Activated CD4-positive, alpha-beta memory T cell treated with anti-CD3 and anti-CD28 coated beads for 36 hours (primary cell): ENCODE results near the gene ODAD4. TPM values are rescaled to one million over a fixed set of nuclear protein-coding genes. Genes with fewer than 3 reads are reported as not detected.

Source experiments
- CTCF ChIA-PET: fragments of 350-600 bp; sonication (Branson Sonifier 250); formaldehyde crosslinking; loops from one replicate; lab custom pipeline; 2021; ENCODE audit warnings: antibody characterized with exemption, inconsistent platforms; lab: Charles Lee
- POLR2A ChIA-PET: fragments of 350-600 bp; sonication (Branson Sonifier 250); formaldehyde crosslinking; loops from one replicate; lab custom pipeline; 2021; ENCODE audit warnings: antibody characterized with exemption; lab: Charles Lee
- DNase-seq: peaks from one replicate; pipeline ENCODE4 v3.0.0-alpha.2; 2020
- H3K27ac Mint-ChIP-seq: one replicate; pipeline ENCODE4 v1.8.0; 2021; ENCODE audit warnings: mixed read lengths
- H3K27me3 Mint-ChIP-seq: one replicate; pipeline ENCODE4 v1.8.0; 2021; ENCODE audit warnings: mixed read lengths
- H3K36me3 Mint-ChIP-seq: one replicate; pipeline ENCODE4 v1.8.0; 2021; ENCODE audit warnings: mixed read lengths
- H3K4me1 Mint-ChIP-seq: one replicate; pipeline ENCODE4 v1.8.0; 2021; ENCODE audit warnings: low read depth, mixed read lengths
- H3K4me3 Mint-ChIP-seq: one replicate; pipeline ENCODE4 v1.8.0; 2021; ENCODE audit warnings: mild to moderate bottlenecking, mixed read lengths
- H3K9me3 Mint-ChIP-seq: one replicate; pipeline ENCODE4 v1.8.0; 2021; ENCODE audit warnings: mixed read lengths
- intact Hi-C: fragments of 100-400 bp; cut with micrococcal nuclease; formaldehyde crosslinking; loops from one replicate; pipeline ENCODE4 v1.15.1; 2023
- total RNA-seq, 2 experiments: library from RNA; stranded (reverse); gene quantifications; one replicate each; pipeline ENCODE4 v1.2.3, GENCODE V29; 2021

ODAD4 gene
- total RNA-seq, 2 experiments from 2014 or later, result 0.77 to 1.4 TPM

- Mint-ChIP-seq H3K36me3 (peaks cover 27% of the 10 kb centered on the region), H3K4me1 (peaks cover 5% of the 10 kb centered on the region), H3K9me3 (no peaks in the 10 kb centered on the region), H3K4me3 (no peak overlapping the region), H3K27me3 (no peaks in the 10 kb centered on the region), H3K27ac (peak overlapping the region; percentile 77)
- ChIA-PET POLR2A (interaction anchor here (0.6 kb wide), 3 partner anchors 26 to 182 kb away, joined by 3 read pairs; no protein-coding TSS in a partner anchor), CTCF (no interaction called here)
- intact Hi-C loops, result no loop called here
- DNase-seq, result no peak
Measured at GRCh38 chr17:41976142-41976768, 45.8 kb downstream of the ODAD4 start.

DNA sequence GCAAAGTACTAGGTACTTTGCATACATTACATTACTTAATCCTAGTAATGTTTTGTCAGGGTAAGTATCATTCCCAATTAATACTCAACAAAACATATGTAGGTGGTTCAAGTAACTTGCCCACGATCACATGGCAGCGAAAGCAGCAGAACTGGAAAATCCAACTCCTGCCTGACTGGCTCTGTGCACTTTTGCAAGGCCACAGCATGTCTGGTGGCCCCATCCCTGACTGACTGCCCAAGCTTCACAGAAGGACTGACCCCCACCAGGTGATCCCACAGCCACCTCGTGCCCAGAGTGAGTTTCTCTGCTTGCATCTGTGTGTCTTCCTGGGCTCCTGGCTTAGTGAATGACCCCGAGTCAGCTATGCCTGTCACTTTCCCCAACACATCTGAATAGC lies 47.6 kb downstream of the ODAD4 start:
- DNase-seq, result no peak
- Mint-ChIP-seq H3K27me3 (no peaks in the 10 kb centered on the region), H3K4me3 (no peak overlapping the region), H3K4me1 (no peaks in the 10 kb centered on the region), H3K9me3 (no peaks in the 10 kb centered on the region), H3K27ac (peak overlapping the region; percentile 16), H3K36me3 (peaks cover 36% of the 10 kb centered on the region)
- POLR2A ChIA-PET, result interaction anchor here (0.6 to 1.6 kb wide), 3 partner anchors 14 to 155 kb away, joined by 3 read pairs; partner anchors contain the start of gene DNAJC7
- CTCF ChIA-PET, result interaction anchor here (1.2 kb wide), 1 partner anchor 15 kb away, joined by 4 read pairs; no protein-coding TSS in a partner anchor
- intact Hi-C loops, result no loop called here

DNA sequence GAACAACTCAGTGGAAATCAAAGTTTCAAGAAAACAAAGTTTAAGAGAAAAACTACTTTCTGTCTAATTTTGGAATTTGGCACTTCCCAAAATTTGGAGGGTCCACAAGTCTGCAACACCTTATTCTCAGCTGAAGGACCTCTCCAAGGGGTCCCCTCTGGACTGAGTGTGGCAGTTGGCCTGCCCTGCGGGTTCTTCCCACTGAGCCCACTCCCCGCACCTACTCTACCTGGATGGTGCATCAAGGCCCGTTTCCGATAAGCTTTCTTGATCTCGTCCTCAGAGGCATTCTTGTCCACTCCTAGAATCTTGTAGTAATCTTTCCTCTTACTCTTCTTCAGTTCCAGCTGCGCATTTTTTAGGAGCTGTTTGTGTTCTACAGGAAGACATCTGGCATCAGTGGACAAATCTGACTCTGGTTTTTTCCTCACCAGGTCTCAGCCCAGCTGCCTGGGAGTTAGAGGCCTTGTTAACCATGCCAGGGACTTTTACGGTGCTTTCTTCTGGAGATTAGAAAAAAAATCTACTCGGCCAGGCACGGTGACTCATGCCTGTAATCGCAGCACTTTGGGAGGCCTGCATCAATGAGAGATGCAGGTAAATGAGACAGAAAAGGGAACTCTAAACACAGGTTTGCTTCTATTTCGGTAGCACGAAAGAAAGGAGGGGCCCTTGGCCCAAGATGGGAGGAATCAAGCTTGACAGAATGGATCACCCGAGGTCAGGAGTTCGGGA lies 51.8 kb downstream of the ODAD4 start:
- DNase-seq, result no peak
- H3K4me1 Mint-ChIP-seq, result peaks cover 2% of the 10 kb centered on the region
- H3K27ac Mint-ChIP-seq, result no peak overlapping the region
- H3K27me3 Mint-ChIP-seq, result no peaks in the 10 kb centered on the region
- ChIA-PET CTCF (no interaction called here), POLR2A (interaction anchor here (1.5 kb wide), 1 partner anchor 9 kb away, joined by 3 read pairs; no protein-coding TSS in a partner anchor)
- no peak overlapping the region for H3K4me3 Mint-ChIP-seq
- H3K36me3 Mint-ChIP-seq, result peaks cover 38% of the 10 kb centered on the region
- intact Hi-C loops, result no loop called here
- H3K9me3 Mint-ChIP-seq, result no peaks in the 10 kb centered on the region

- no peak for DNase-seq
- H3K4me3 Mint-ChIP-seq, result no peak overlapping the region
- ChIA-PET CTCF (interaction anchor here (0.8 to 1.6 kb wide), 2 partner anchors 21 to 24 kb away, joined by 3 to 4 read pairs; no protein-coding TSS in a partner anchor), POLR2A (no interaction called here)
- H3K36me3 Mint-ChIP-seq, result peaks cover 51% of the 10 kb centered on the region
- intact Hi-C loops, result no loop called here
- no peaks in the 10 kb centered on the region for H3K27me3 Mint-ChIP-seq
- H3K4me1 Mint-ChIP-seq, result peaks cover 8% of the 10 kb centered on the region
- no peak overlapping the region for H3K27ac Mint-ChIP-seq
- H3K9me3 Mint-ChIP-seq, result no peaks in the 10 kb centered on the region
Measured at GRCh38 chr17:41984454-41984853, 54.0 kb downstream of the ODAD4 start.

GRCh38 chr17:41985919-41986318 lies 55.5 kb downstream of the ODAD4 start:
- intact Hi-C loops, result no loop called here
- Mint-ChIP-seq H3K4me1 (peaks cover 8% of the 10 kb centered on the region), H3K9me3 (no peaks in the 10 kb centered on the region), H3K4me3 (no peak overlapping the region), H3K36me3 (peaks cover 48% of the 10 kb centered on the region), H3K27ac (no peak overlapping the region), H3K27me3 (no peaks in the 10 kb centered on the region)
- DNase-seq, result no peak
- CTCF ChIA-PET, result no interaction called here
- POLR2A ChIA-PET, result no interaction called here

- H3K27me3 Mint-ChIP-seq, result no peaks in the 10 kb centered on the region
- intact Hi-C loops, result no loop called here
- DNase-seq, result no peak
- H3K4me1 Mint-ChIP-seq, result peaks cover 8% of the 10 kb centered on the region
- H3K36me3 Mint-ChIP-seq, result peaks cover 48% of the 10 kb centered on the region
- H3K9me3 Mint-ChIP-seq, result no peaks in the 10 kb centered on the region
- ChIA-PET POLR2A (no interaction called here), CTCF (no interaction called here)
- no peak overlapping the region for H3K4me3 Mint-ChIP-seq
- peak overlapping the region; percentile 24 for H3K27ac Mint-ChIP-seq
Measured at GRCh38 chr17:41986634-41987033, 56.2 kb downstream of the ODAD4 start.

- Mint-ChIP-seq H3K4me1 (peaks cover 8% of the 10 kb centered on the region), H3K27me3 (no peaks in the 10 kb centered on the region), H3K4me3 (no peak overlapping the region), H3K36me3 (peaks cover 42% of the 10 kb centered on the region), H3K27ac (peak overlapping the region; percentile 66), H3K9me3 (no peaks in the 10 kb centered on the region)
- CTCF ChIA-PET, result interaction anchor here (1.1 kb wide), 1 partner anchor 25 kb away, joined by 3 read pairs; no protein-coding TSS in a partner anchor
- POLR2A ChIA-PET, result no interaction called here
- DNase-seq, result peak; percentile 26
- intact Hi-C loops, result no loop called here
Measured at GRCh38 chr17:41987642-41988041, 57.2 kb downstream of the ODAD4 start.

DNA sequence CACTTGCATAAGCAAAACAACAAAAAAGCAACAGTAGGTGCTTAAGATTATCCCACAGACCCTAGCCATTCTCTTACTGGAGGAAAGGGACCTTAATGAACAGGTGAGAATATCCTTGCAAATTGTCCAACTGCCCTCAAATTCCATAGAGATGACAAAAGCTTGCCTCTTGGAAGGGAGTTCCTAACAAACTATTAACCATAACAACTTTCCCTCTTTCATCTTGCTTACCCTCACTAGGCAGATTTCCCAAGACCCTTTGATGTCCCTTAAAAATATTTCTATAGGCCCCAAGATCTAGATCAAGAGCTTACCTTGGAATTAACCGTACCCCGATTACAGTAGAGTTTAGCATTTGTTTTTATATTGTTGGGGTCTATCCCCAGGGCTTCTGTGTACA lies 58.0 kb downstream of the ODAD4 start:
- peaks cover 43% of the 10 kb centered on the region for H3K36me3 Mint-ChIP-seq
- POLR2A ChIA-PET, result no interaction called here
- H3K27me3 Mint-ChIP-seq, result no peaks in the 10 kb centered on the region
- H3K9me3 Mint-ChIP-seq, result no peaks in the 10 kb centered on the region
- peak overlapping the region; percentile 47 for H3K27ac Mint-ChIP-seq
- intact Hi-C loops, result no loop called here
- H3K4me1 Mint-ChIP-seq, result peaks cover 8% of the 10 kb centered on the region
- no peak for DNase-seq
- CTCF ChIA-PET, result interaction anchor here (1.1 kb wide), 1 partner anchor 26 kb away, joined by 3 read pairs; no protein-coding TSS in a partner anchor
- H3K4me3 Mint-ChIP-seq, result no peak overlapping the region

DNA sequence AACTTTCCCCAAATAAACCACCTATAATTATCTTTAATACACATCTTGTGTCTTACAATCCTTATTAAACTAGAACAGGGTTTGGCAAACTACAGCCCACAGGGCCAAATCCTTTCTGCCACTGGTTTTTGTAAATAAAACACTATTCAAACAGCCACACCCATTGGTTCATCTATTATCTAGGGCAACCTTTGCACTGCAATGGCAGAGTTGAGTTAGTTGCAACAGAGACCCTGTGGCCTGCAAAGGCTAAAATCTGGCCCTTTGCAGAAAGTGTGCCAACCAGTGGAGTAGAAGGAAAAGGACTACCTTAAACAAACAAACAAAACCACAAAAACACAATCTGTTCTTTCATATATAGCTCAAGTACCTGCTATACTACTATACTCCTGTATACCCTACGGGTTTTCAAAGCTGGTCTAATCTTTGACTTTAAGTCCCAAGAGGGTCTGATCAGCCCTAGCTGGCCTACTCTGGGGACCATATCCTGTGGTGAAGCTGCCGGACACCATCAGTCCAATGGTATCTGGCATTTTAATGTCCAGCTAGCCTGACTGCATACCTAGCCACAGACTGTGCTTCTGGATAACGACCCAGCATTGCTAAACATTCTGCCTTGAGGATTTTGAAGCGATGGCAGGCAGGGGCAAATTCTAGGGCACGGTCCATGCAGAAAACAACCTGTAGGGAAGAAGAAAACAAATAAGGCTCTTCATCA lies 59.4 kb downstream of the ODAD4 start:
- no peak overlapping the region for H3K4me3 Mint-ChIP-seq
- DNase-seq, result no peak
- no peak overlapping the region for H3K27ac Mint-ChIP-seq
- CTCF ChIA-PET, result no interaction called here
- peaks cover 42% of the 10 kb centered on the region for H3K36me3 Mint-ChIP-seq
- intact Hi-C loops, result no loop called here
- H3K9me3 Mint-ChIP-seq, result no peaks in the 10 kb centered on the region
- POLR2A ChIA-PET, result no interaction called here
- peaks cover 8% of the 10 kb centered on the region for H3K4me1 Mint-ChIP-seq
- no peaks in the 10 kb centered on the region for H3K27me3 Mint-ChIP-seq

GRCh38 chr17:41992576-41992975 lies 62.2 kb downstream of the ODAD4 start:
- intact Hi-C loops, result no loop called here
- no peaks in the 10 kb centered on the region for H3K27me3 Mint-ChIP-seq
- H3K36me3 Mint-ChIP-seq, result peaks cover 43% of the 10 kb centered on the region
- H3K27ac Mint-ChIP-seq, result no peak overlapping the region
- H3K4me1 Mint-ChIP-seq, result peaks cover 15% of the 10 kb centered on the region
- no peak for DNase-seq
- ChIA-PET POLR2A (no interaction called here), CTCF (interaction anchor here (0.8 kb wide), 1 partner anchor 28 kb away, joined by 3 read pairs; the partner anchor contains the start of gene NKIRAS2)
- H3K9me3 Mint-ChIP-seq, result no peaks in the 10 kb centered on the region
- no peak overlapping the region for H3K4me3 Mint-ChIP-seq

DNA sequence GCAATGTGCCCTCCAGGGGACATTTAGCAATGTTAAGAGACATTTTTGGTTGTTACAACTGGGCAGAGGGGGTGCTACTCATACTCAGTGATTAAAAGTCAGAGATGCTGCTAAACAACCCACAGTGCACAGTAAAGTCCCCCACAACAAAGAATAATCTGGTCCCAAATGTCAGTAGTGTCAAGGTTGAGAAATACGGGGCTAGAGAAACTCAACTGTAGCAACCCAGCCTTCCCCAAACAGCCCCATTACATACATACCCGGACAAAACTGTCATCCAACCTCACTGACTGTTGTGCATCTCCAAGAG lies 66.4 kb downstream of the ODAD4 start:
- H3K36me3 Mint-ChIP-seq, result peaks cover 46% of the 10 kb centered on the region
- no peaks in the 10 kb centered on the region for H3K27me3 Mint-ChIP-seq
- CTCF ChIA-PET, result interaction anchor here (0.6 kb wide), 1 partner anchor 131 kb away, joined by 3 read pairs; the partner anchor contains the start of gene KLHL11

DNA sequence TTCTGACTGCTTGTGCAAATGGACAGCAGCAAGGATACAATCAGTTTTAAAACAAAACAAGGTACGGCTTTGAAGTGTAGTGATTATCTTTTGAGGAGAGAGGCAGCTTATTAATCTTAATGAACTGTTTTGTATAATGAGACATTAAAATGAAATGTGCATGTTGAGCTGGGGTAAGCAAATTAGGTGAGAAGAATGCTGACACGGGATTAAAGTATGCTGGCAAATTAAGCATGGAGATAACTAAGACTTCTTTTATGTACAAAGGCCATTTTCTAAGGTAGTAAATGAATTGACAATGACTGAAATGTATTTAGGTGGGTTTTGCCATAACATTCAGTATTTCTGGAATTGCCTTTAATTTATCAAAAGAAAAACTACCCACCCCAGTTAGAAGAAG lies 68.1 kb downstream of the ODAD4 start:
- POLR2A ChIA-PET, result no interaction called here
- H3K27me3 Mint-ChIP-seq, result no peaks in the 10 kb centered on the region
- DNase-seq, result no peak
- peaks cover 39% of the 10 kb centered on the region for H3K36me3 Mint-ChIP-seq
- H3K4me1 Mint-ChIP-seq, result peaks cover 16% of the 10 kb centered on the region
- CTCF ChIA-PET, result no interaction called here
- intact Hi-C loops, result no loop called here
- no peaks in the 10 kb centered on the region for H3K9me3 Mint-ChIP-seq
- no peak overlapping the region for H3K4me3 Mint-ChIP-seq
- no peak overlapping the region for H3K27ac Mint-ChIP-seq

More for the DNA sequence above, 66.4 kb downstream of the ODAD4 start:
- H3K4me1 Mint-ChIP-seq, result peaks cover 11% of the 10 kb centered on the region
- no peak overlapping the region for H3K4me3 Mint-ChIP-seq
- intact Hi-C loops, result no loop called here
- peak overlapping the region; percentile 57 for H3K27ac Mint-ChIP-seq
- no peaks in the 10 kb centered on the region for H3K9me3 Mint-ChIP-seq
- DNase-seq, result no peak
- POLR2A ChIA-PET, result no interaction called here
